HG02588 (cell line): ENCODE results near the gene ZNF22.

Experiments used
- ATAC-seq: cut with Tn5 transposase; IDR thresholded peaks from one replicate; pipeline ENCODE4 v1.9.1; 2021; ENCODE audit warnings: mild to moderate bottlenecking, moderate library complexity; ENCODE audit not compliant: unreplicated experiment

The ZNF22 gene

DNA sequence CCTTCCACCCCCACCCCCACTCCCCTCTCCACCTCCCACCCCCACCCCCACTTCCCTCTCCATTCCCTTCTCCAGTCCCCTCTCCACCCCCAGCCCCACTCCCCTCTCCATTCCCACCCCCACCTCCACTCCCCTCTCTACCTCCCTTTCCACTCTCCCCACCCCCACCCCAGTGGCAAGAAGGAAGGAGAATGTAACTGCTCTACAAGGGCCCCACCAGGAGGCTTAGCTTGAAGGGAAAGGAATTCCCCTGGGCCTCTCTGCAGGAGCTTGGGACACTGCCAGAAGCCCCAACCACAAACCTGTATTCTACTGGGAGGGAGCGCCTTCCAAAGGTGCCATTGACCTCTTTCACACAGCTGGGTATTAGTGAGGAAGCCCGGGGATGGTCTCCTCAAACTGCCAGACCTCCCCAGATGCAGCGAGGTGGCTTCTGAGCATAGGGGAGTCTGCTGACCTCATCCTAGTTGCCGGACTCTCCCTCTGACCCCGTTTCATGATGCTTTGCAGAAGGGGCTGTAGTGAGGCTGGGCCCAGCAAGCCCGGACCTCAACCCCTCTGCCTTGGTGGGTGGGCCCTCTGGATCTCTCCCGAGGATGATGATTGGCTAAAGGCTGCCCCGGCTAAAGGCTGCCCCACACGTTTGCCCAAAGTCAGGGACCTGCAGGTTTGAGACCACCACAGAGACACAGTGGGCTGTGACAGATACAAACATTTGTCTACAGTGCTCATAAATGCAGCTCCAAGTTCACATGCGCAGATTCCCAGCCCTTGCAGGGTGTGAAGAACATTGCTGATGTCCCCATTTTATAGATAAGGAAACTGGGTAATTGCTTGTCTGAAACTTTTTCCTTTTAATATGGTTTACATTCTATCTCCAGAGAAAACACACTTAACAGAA, 25.0 kb upstream of the ZNF22 start:
- no peak for ATAC-seq

DNA sequence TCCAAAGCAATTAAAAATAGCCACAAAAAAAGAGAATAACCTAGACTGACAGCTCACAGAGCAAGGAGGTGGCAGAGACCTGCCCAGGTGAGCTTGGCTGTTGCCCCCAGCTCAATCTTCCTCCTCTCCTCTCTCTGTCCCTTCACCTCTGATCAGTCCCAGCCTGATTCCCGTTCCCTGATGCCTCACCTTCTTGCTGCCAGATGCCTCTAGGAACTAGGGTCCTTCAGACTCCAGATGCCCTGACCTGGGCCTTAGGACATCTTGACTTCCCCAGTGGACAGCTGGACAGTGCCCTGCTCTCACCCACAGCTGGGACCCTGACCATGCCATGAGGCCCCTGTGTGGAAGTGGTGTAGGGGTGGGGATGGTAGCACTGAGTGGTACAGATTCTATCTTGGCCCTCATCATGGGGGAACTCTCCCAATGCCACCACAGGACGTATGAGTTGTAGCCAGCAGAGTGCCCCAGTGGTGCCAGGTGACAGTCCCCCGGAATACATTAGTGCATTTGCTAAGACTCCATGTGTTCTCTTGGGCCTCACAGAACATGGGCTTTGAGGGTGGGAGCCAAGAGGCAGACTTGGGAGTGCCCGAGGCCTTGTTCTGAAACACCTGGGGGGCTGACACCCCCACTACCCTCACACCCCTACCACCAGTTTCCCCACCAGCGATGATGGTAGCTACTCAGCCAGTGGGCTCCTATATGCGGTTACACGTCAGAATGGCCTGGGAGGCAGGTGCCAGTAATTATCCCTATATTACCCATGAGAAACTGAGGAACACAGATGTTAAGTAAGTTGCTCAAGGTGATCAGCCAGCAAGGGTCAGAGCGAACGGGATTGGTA, 24.1 kb upstream of the ZNF22 start:
- ATAC-seq, result no peak

DNA sequence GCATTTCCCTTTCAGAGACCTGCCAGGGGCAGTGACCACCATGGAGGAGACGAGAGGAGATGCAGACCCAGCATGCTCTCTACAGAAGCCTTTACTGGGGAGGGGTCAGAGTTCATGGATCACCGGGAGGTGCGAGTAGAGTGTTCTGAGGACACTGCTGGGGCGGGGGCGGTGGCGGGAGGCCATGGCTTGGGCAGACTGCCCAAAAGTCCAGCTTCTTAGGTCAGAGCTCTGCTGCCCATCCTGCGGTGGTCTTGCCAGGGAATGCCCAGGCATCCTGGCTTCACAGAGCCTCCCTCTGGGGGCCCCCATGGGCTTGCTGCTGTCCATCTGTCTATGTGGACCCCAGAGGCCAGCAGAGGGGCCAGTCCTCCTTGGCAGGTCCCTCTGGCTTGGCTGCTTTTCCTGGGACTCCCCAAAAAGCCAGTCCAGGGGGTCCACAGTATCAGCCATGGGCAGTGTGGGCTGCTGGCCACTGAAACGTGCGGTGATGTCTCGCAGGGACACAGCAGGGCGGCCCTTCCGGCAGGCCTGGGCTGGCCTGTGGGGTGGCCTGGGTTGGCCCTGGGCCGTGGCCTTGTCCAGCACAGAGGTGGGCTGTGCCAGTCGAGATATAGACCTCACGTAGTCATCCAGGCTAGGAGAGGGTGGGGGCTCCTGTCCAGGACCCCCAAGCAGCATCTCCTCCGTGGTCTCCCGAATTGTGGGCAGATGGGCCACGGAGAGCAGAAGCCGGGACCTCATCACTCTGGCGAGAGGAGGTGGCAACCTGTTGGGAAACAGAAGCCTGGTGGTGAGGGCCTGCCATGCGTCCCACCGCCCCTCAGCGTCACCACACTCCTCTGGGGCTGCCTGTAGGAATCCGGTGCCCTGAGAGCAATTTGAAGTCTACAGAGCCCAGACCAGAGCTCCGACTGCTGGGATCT, 23.2 kb upstream of the ZNF22 start:
- ATAC-seq, result no peak

GRCh38 chr10:44978213-44978569, 22.5 kb upstream of the ZNF22 start:
- no peak for ATAC-seq

DNA sequence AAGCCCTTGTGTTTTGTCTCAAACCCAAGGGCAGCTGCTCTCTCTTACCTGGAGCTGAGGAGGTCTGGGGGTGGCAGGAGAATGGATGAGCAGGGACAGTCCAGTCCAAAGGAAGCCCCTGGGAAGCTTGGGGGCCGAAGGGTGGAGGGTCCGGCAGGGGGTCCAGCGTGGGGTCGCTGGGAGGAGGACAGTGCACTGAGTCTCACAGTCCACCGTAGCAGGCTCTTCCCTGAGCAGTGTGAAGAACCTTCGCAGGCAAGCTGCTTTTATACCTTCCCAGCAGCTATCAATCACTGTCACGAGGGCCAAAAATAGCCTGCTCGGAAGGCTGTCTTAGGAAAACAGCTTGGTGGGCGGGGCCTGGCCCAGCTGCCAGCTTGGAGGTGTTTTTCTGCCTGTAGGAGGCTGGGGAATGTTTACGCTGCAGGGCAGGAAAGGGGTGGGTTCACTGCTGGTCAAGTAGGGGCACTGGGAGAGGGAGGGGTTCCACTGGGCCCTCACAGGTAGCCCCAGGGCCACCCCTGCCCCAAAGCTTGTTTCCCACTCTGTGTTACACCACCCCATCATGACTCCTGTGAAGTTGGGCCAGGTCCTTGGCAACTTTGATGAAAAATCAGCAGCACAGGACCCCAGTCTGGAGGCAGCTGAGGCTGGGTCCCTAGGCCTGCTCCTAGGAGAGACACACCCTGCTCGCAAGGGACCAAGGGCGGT, 22.0 kb upstream of the ZNF22 start, which contains the start of gene DEPP1:
DEPP1 (minus strand) TSS at position 240 of the 711 bp plus-strand sequence. CDS start 779 bp downstream, outside the sequence.
- no peak for ATAC-seq

- no peak for ATAC-seq
These were observed 21.2 kb upstream of the ZNF22 start for GRCh38 chr10:44979281-44980191.

- ATAC-seq, result no peak
These were observed 20.2 kb upstream of the ZNF22 start for GRCh38 chr10:44980309-44981171.

- ATAC-seq, result peak; percentile 46
These were observed 19.3 kb upstream of the ZNF22 start for GRCh38 chr10:44981172-44982113.

DNA sequence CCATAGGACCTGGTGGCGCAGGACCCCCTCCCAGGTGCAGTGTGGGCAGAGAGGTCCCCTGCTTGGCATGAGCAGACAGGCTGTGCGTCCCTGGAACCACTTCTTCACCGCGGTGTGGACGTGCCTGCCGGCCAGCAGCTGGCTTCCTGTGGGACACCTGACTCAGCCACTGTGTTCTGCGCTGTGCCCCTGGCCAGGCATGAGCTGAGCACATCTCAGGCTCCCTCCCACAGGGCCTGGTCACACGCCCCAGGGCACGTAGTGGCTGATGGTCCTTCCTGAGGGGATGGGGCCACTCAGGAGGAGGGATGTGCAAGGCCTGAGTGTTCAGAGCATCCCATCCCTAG, 18.6 kb upstream of the ZNF22 start:
- no peak for ATAC-seq

DNA sequence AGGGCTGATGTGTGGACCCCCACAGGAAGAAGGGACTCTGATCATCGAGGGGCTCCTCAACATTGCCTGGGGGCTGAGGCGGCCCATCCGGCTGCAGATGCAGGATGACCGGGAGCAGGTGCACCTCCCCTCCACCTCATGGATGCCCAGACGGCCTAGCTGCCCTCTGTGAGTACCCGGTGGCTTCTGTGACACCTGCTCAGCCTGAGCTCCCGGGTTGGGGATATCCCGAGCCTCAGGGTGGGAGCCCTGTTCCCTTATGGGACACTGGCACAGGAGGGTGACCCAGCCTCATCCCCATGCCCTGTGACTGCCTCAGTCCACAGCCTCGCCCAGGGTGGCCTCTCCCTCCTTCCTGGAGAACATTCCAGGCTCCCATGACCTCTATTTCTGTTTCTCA, 18.2 kb upstream of the ZNF22 start:
- no peak for ATAC-seq

GRCh38 chr10:44983066-44983894, 17.4 kb upstream of the ZNF22 start:
- ATAC-seq, result no peak

DNA sequence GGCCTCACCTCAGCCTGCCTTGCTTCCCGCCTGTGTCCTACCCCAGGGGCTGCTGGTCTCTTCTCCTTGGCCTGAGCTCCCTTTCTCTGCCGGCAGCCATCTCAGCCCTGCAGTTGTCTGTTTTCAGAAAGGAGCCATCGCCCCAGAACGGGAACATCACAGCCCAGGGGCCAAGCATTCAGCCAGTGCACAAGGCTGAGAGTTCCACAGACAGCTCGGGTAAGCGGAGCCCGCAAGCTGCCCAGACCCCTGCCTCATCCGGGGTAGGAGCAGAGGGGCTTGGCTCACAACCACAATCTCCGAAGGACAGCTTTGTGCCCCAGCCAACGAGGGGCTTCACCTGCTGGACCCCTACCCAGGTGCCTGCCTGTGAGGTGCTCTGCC, 16.8 kb upstream of the ZNF22 start:
- ATAC-seq, result no peak

- ATAC-seq, result no peak
These were observed 16.0 kb upstream of the ZNF22 start for GRCh38 chr10:44984671-44985101.

DNA sequence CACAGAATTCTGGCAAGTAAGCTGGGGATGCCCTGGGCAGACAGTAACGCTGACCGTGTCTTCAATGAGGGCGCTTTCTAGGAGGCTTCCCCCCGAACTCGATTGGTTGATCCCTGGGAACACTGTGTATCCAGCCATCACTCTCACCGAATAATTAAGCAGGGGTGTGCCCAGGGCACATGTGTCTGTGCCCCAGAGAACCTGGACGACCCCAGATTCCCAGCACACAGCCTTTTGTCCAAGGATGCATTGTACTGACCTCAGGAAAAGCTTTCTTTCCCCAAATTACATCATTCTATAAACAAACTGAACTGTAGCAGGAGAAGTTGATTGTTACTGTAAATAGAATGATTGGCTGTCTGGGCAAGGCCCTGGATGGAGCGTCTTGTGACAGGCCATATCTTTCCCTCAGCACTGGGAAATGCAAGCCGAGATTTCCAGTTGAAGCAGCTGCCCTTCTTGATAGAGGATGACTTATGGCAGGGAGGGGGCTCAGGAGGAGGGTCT, 15.5 kb upstream of the ZNF22 start:
- no peak for ATAC-seq

DNA sequence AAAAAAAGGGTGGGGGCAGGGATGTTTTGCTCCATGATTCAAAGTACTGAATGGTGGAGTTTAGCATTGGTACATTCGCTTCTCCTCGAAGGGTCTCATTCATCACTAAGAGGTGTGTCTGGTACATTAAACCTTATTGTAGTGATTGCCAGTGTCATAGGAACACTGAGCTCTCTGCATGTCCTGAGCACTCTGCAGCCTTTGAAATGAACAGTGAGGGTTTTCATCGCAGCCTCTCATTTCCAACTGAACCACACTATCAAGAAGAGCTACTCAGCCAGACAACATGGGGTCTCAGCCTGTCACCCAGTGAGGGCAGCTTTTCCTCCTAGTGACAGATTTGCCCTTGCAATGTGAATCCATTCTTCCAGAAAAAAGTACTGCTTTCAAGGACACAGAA, 14.5 kb upstream of the ZNF22 start:
- no peak for ATAC-seq

- ATAC-seq, result no peak
These were observed 14.1 kb upstream of the ZNF22 start for GRCh38 chr10:44986670-44987069.
